Measurements from ENCODE around the gene LRRN2.

Gene LRRN2

GRCh38 chr1:204711103-204711946 is 25.8 kb upstream of the LRRN2 start:
- Histone ChIP-seq H3K27ac (no peak overlapping the region), H3K79me2 (ENCODE audit: insufficient read depth, low read depth) (no peaks in the 10 kb centered on the region), H3K36me3 (ENCODE audit: insufficient read depth) (no peaks in the 10 kb centered on the region), H3K4me3 (IDR thresholded peaks at IDR 0.05; ENCODE audit: insufficient read depth, low read depth, low read length) (no peak overlapping the region), H3K4me1 (ENCODE audit: low read depth, poor library complexity, severe bottlenecking) (no peaks in the 10 kb centered on the region), H4K20me1 (ENCODE audit: insufficient read depth) (no peaks in the 10 kb centered on the region), H2AFZ (ENCODE audit: low read depth) (no peak overlapping the region), H3K4me2 (no peak overlapping the region), H3K9ac (no peak overlapping the region), H3K27me3 (ENCODE audit: insufficient read depth, low read depth) (no peaks in the 10 kb centered on the region)
- TF ChIP-seq CTCF (conservative IDR thresholded peaks at IDR 0.05; ENCODE audit: low read depth, low read length), result no peak

GRCh38 chr1:204709960-204710912 is 24.7 kb upstream of the LRRN2 start:
- TF ChIP-seq CTCF (conservative IDR thresholded peaks at IDR 0.05; ENCODE audit: low read depth, low read length), result no peak
- Histone ChIP-seq H3K27me3 (ENCODE audit: insufficient read depth, low read depth) (no peaks in the 10 kb centered on the region), H4K20me1 (ENCODE audit: insufficient read depth) (no peaks in the 10 kb centered on the region), H3K4me3 (IDR thresholded peaks at IDR 0.05; ENCODE audit: insufficient read depth, low read depth, low read length) (no peak overlapping the region), H3K79me2 (ENCODE audit: insufficient read depth, low read depth) (no peaks in the 10 kb centered on the region), H3K4me1 (ENCODE audit: low read depth, poor library complexity, severe bottlenecking) (no peaks in the 10 kb centered on the region), H3K4me2 (no peak overlapping the region), H3K36me3 (ENCODE audit: insufficient read depth) (no peaks in the 10 kb centered on the region), H3K9ac (no peak overlapping the region), H2AFZ (ENCODE audit: low read depth) (no peak overlapping the region), H3K27ac (no peak overlapping the region)

GRCh38 chr1:204709021-204709420 is 23.5 kb upstream of the LRRN2 start:
- Histone ChIP-seq H3K4me3 (IDR thresholded peaks at IDR 0.05; ENCODE audit: insufficient read depth, low read depth, low read length) (no peak overlapping the region), H3K9ac (no peak overlapping the region), H3K27ac (no peak overlapping the region), H3K4me2 (no peak overlapping the region), H3K27me3 (ENCODE audit: insufficient read depth, low read depth) (no peaks in the 10 kb centered on the region), H3K4me1 (ENCODE audit: low read depth, poor library complexity, severe bottlenecking) (no peaks in the 10 kb centered on the region), H4K20me1 (ENCODE audit: insufficient read depth) (no peaks in the 10 kb centered on the region), H2AFZ (ENCODE audit: low read depth) (no peak overlapping the region), H3K36me3 (ENCODE audit: insufficient read depth) (no peaks in the 10 kb centered on the region), H3K79me2 (ENCODE audit: insufficient read depth, low read depth) (no peaks in the 10 kb centered on the region)
- TF ChIP-seq CTCF (conservative IDR thresholded peaks at IDR 0.05; ENCODE audit: low read depth, low read length), result no peak

- H3K9ac ChIP-seq, result no peak overlapping the region
- H4K20me1 ChIP-seq (ENCODE audit: insufficient read depth), result no peaks in the 10 kb centered on the region
- H3K4me1 ChIP-seq (ENCODE audit: low read depth, poor library complexity, severe bottlenecking), result no peaks in the 10 kb centered on the region
- no peak overlapping the region for H3K4me3 ChIP-seq (IDR thresholded peaks at IDR 0.05; ENCODE audit: insufficient read depth, low read depth, low read length)
- H2AFZ ChIP-seq (ENCODE audit: low read depth), result no peak overlapping the region
- no peaks in the 10 kb centered on the region for H3K27me3 ChIP-seq (ENCODE audit: insufficient read depth, low read depth)
- H3K4me2 ChIP-seq, result no peak overlapping the region
- no peak for TF ChIP-seq CTCF (conservative IDR thresholded peaks at IDR 0.05; ENCODE audit: low read depth, low read length)
- no peaks in the 10 kb centered on the region for H3K36me3 ChIP-seq (ENCODE audit: insufficient read depth)
- no peaks in the 10 kb centered on the region for H3K79me2 ChIP-seq (ENCODE audit: insufficient read depth, low read depth)
- no peak overlapping the region for H3K27ac ChIP-seq
Observed at GRCh38 chr1:204706838-204707509, 21.4 kb upstream of the LRRN2 start.
